Osteocyte (in vitro differentiated cells): ENCODE data around the gene TUBB1. TPM values are rescaled to one million over a fixed set of nuclear protein-coding genes. Genes with fewer than 3 reads are reported as not detected.

Experiments used
- DNase-seq: peaks from one replicate; pipeline ENCODE4 v3.0.0; 2021; ENCODE audit warnings: mixed read lengths; ENCODE audit not compliant: unreplicated experiment; ENCODE audit errors: extremely low spot score
- H3K27ac Mint-ChIP-seq: one replicate; pipeline ENCODE4 v1.8.0; 2021; ENCODE audit warnings: mild to moderate bottlenecking, mixed read lengths; ENCODE audit not compliant: unreplicated experiment
- H3K27me3 Mint-ChIP-seq: one replicate; pipeline ENCODE4 v1.8.0; 2021; ENCODE audit warnings: mixed read lengths; ENCODE audit not compliant: unreplicated experiment
- H3K36me3 Mint-ChIP-seq: one replicate; pipeline ENCODE4 v1.8.0; 2021; ENCODE audit warnings: mixed read lengths; ENCODE audit not compliant: unreplicated experiment
- H3K4me1 Mint-ChIP-seq: one replicate; pipeline ENCODE4 v1.8.0; 2021; ENCODE audit warnings: mixed read lengths; ENCODE audit not compliant: unreplicated experiment
- H3K4me3 Mint-ChIP-seq: one replicate; pipeline ENCODE4 v1.8.0; 2021; ENCODE audit warnings: mild to moderate bottlenecking, moderate library complexity, mixed read lengths; ENCODE audit not compliant: unreplicated experiment
- H3K9me3 Mint-ChIP-seq: one replicate; pipeline ENCODE4 v1.8.0; 2021; ENCODE audit warnings: mixed read lengths; ENCODE audit not compliant: unreplicated experiment
- CTCF ChIP-seq: fragments of 200-600 bp; sonication (generic); IDR thresholded peaks from 2 replicates; pipeline ENCODE4 v1.5.0; 2021; ENCODE audit warnings: antibody characterized with exemption, mild to moderate bottlenecking, moderate library complexity
- total RNA-seq: library from RNA; stranded (reverse); gene quantifications from 2 replicates; pipeline ENCODE4 v1.2.1, GENCODE V29; 2021

TUBB1 gene
- total RNA-seq, 1 donor from 2014 or later, result not detected

DNA sequence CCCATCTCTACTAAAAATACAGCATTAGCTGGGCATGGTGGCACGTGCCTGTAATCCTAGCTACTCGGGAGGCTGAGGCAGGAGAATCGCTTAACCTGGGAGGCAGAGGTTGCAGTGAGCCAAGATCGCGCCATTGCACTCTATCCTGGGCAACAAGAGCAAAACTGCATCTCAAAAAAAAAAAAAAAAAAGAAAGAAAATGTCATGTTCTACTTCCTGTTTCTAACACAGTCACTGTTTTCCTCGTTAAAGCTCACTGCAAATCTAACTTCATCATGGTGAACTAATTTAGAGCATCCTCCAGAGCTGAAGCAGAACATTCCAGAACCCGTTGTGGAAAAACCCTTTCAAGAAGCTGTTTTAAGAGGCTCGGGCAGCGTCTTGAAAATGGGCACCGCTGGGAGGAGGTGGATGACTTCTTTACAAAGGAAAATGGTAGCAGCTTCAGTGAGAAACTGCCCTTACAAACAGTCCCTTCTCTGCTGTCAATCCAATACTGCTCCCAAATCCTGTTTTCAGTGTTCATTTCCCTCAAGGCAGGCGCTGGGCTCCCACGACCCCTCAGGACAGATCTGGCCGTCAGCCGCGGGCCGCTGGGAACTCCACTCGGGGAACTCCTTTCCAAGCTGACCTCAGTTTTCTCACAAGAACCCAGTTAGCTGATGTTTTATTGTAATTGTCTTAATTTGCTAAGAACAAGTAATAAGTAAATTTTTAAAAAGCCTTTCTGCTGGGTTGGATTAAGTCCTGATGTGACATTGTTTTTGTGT, 24.7 kb upstream of the TUBB1 start:
- H3K27me3 Mint-ChIP-seq, result no peaks in the 10 kb centered on the region
- no peak overlapping the region for H3K4me3 Mint-ChIP-seq
- peaks cover 39% of the 10 kb centered on the region for H3K36me3 Mint-ChIP-seq
- H3K27ac Mint-ChIP-seq, result no peak overlapping the region
- no peaks in the 10 kb centered on the region for H3K9me3 Mint-ChIP-seq
- no peak for TF ChIP-seq CTCF
- DNase-seq, result no peak
- no peaks in the 10 kb centered on the region for H3K4me1 Mint-ChIP-seq

DNA sequence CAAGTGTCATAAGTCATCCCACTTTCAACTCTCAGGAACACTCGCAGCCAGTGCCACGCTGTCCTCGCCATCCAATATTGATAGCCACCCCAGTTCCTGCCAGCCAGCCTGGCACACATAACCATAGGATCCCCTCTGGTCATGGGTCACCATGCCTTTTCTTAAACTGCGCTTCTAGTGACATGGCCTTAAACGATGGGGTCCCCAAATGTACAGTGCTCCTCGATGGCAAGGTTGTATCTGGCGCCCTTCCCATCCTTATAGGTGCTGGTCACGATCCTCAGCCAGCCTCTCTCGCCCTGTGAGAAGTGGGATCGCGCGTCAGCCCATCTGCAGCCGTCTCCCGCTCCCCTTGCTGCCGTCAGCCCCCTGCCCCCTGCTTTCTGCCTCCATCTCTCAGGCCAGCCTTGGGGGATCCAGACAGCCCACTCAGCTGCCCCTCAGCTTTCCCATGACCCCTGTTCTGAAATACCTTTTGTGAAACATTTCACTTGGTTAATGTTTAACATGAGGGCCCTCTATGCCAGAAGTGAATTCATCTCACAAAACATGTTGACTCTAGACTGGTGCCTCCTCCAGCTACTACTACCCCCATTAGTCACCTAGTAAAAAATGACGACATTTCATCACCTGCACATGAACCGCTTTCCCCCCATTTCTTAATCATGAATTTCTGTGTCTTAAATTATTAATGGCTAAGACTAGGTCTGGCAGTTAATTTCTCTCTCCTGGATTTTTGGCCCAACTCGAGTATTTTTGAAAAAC, 23.6 kb upstream of the TUBB1 start:
- no peak overlapping the region for H3K4me3 Mint-ChIP-seq
- no peaks in the 10 kb centered on the region for H3K27me3 Mint-ChIP-seq
- no peak for TF ChIP-seq CTCF
- H3K27ac Mint-ChIP-seq, result no peak overlapping the region
- H3K4me1 Mint-ChIP-seq, result no peaks in the 10 kb centered on the region
- H3K9me3 Mint-ChIP-seq, result no peaks in the 10 kb centered on the region
- no peak for DNase-seq
- H3K36me3 Mint-ChIP-seq, result peaks cover 34% of the 10 kb centered on the region

- H3K4me3 Mint-ChIP-seq, result no peak overlapping the region
- H3K27ac Mint-ChIP-seq, result no peak overlapping the region
- TF ChIP-seq CTCF, result no peak
- no peaks in the 10 kb centered on the region for H3K9me3 Mint-ChIP-seq
- no peak for DNase-seq
- peaks cover 29% of the 10 kb centered on the region for H3K36me3 Mint-ChIP-seq
- no peaks in the 10 kb centered on the region for H3K4me1 Mint-ChIP-seq
- no peaks in the 10 kb centered on the region for H3K27me3 Mint-ChIP-seq
These were observed 23.0 kb upstream of the TUBB1 start for GRCh38 chr20:58996226-58996611.

GRCh38 chr20:58997141-58997770, 22.0 kb upstream of the TUBB1 start:
- no peaks in the 10 kb centered on the region for H3K9me3 Mint-ChIP-seq
- no peak for TF ChIP-seq CTCF
- no peaks in the 10 kb centered on the region for H3K4me1 Mint-ChIP-seq
- no peaks in the 10 kb centered on the region for H3K27me3 Mint-ChIP-seq
- no peak overlapping the region for H3K4me3 Mint-ChIP-seq
- DNase-seq, result no peak
- H3K27ac Mint-ChIP-seq, result no peak overlapping the region
- peaks cover 21% of the 10 kb centered on the region for H3K36me3 Mint-ChIP-seq

GRCh38 chr20:58998656-58999055, 20.6 kb upstream of the TUBB1 start:
- no peak for TF ChIP-seq CTCF
- Mint-ChIP-seq H3K4me3 (no peak overlapping the region), H3K36me3 (peaks cover 17% of the 10 kb centered on the region), H3K9me3 (no peaks in the 10 kb centered on the region), H3K27me3 (no peaks in the 10 kb centered on the region), H3K27ac (no peak overlapping the region), H3K4me1 (no peaks in the 10 kb centered on the region)
- no peak for DNase-seq
